SU-DHL-6 (cell line): ENCODE data around the gene AOC2.

Experiments
- H2AFZ ChIP-seq: fragments of 200-600 bp; sonication (generic); 2 replicates; pipeline ENCODE4 v1.6.1; 2014; ENCODE audit warnings: low read depth, mild to moderate bottlenecking, moderate library complexity, mixed read lengths, antibody characterized with exemption, low read length; ENCODE audit not compliant: severe bottlenecking
- H3F3A ChIP-seq: fragments of 200-600 bp; shearing (Covaris generic); 2 replicates; pipeline ENCODE4 v1.6.0; 2016; ENCODE audit warnings: antibody characterized with exemption, mild to moderate bottlenecking; ENCODE audit not compliant: insufficient read depth
- H3K27ac ChIP-seq: fragments of 200-600 bp; sonication (generic); 2 replicates; pipeline ENCODE4 v1.5.1; 2016; ENCODE audit warnings: low read depth, mild to moderate bottlenecking, low read length, moderate library complexity, mixed read lengths
- H3K27me3 ChIP-seq: fragments of 200-600 bp; sonication (generic), shearing (Covaris generic); 2 replicates; pipeline ENCODE4 v1.6.0; 2014; ENCODE audit warnings: mild to moderate bottlenecking, low read length
- H3K36me3 ChIP-seq: fragments of 200-600 bp; sonication (generic); 2 replicates; pipeline ENCODE4 v1.6.1; 2014; ENCODE audit warnings: mild to moderate bottlenecking, low read length, mixed read lengths
- H3K4me2 ChIP-seq: fragments of 300-600, 200-600 bp; shearing (Covaris generic), sonication (generic); 2 replicates; pipeline ENCODE4 v1.6.0; 2014; ENCODE audit warnings: low read length, low read depth, mild to moderate bottlenecking; ENCODE audit not compliant: poor library complexity, severe bottlenecking
- H3K4me3 ChIP-seq: fragments of 200-600 bp; sonication (generic); 2 replicates; pipeline ENCODE4 v1.5.1; 2014; ENCODE audit warnings: antibody characterized with exemption, low read length, mild to moderate bottlenecking, mixed read lengths; ENCODE audit not compliant: insufficient read depth, poor library complexity, severe bottlenecking
- H3K79me2 ChIP-seq: fragments of 200-600 bp; sonication (generic); 2 replicates; pipeline ENCODE4 v1.6.1; 2014; ENCODE audit warnings: mild to moderate bottlenecking, low read length, moderate library complexity; ENCODE audit not compliant: insufficient read depth
- H3K9ac ChIP-seq: fragments of 200-600 bp; sonication (generic); 2 replicates; pipeline ENCODE4 v1.7.0; 2014; ENCODE audit warnings: mild to moderate bottlenecking, low read length
- H3K9me2 ChIP-seq: fragments of 200-600 bp; sonication (generic); replicated peaks from 2 replicates; pipeline ENCODE4 v1.6.1; 2014; ENCODE audit warnings: low read length; ENCODE audit not compliant: insufficient read depth
- H3K9me3 ChIP-seq: fragments of 200-600 bp; sonication (generic); 2 replicates; pipeline ENCODE4 v1.6.1; 2014; ENCODE audit warnings: low read length, mixed read lengths; ENCODE audit not compliant: insufficient read depth
- H4K20me1 ChIP-seq: fragments of 200-600 bp; sonication (generic); 2 replicates; pipeline ENCODE4 v1.6.1; 2014; ENCODE audit warnings: low read depth, mild to moderate bottlenecking, antibody characterized with exemption, low read length, moderate library complexity, mixed read lengths
- EZH2phosphoT487 ChIP-seq: fragments of 200-600 bp; sonication (generic), shearing (Covaris generic); conservative IDR thresholded peaks from 2 replicates; pipeline ENCODE4 v1.6.1; 2018; ENCODE audit warnings: mild to moderate bottlenecking, antibody characterized with exemption, low read length, moderate library complexity, mixed read lengths
- TF ChIP-seq, protein P1 (sequence below): fragments of 200-600 bp; sonication (generic); IDR thresholded peaks from one replicate; pipeline ENCODE4 v1.5.1; 2017; ENCODE audit warnings: antibody characterized with exemption, mild to moderate bottlenecking, low read length, moderate library complexity; ENCODE audit not compliant: insufficient read depth, poor library complexity, severe bottlenecking

The AOC2 gene

DNA sequence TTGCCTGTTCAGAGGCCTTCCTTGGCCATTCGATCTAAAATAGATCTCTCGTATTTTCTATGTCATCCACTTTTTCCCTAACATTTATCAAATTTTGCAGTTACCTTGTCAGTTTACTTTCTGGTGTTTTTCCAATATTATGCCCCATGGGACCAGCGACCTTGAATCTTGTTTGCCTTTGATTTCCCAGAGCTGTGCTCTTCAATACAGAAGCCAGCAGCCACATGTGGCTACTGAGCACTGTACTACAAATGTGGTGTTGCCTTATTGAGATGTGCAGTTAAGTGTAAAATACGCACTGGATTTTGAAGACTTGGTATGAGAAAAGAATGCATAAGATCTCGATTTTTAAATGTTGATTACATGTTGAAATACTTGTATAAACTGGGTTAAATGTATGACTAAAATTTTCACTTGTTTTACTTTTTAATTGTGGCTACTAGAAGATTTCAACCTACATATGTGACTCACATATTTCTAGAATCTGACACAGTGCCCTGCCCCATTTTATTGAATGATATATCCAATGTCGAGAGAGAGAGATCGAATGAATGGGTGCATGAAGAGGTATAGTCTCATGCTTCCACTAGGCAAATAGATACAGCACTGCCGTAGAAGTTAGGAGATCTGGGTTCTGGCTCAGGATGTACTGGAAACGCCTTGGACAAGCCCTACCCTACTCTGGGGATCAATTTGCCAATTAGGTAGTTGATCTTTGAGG, 12.0 kb upstream of the AOC2 start:
- no peaks in the 10 kb centered on the region for H3K27me3 ChIP-seq
- H2AFZ ChIP-seq, result peak overlapping the region; percentile 83
- H3K9me2 ChIP-seq, result no peaks in the 10 kb centered on the region
- H3K27ac ChIP-seq, result peak overlapping the region; percentile 43
- H3F3A ChIP-seq, result peaks cover 4% of the 10 kb centered on the region; the same call in 1 of the 2 replicates
- peaks cover 10% of the 10 kb centered on the region; the same call in 1 of the 2 replicates for H3K36me3 ChIP-seq
- H3K4me3 ChIP-seq, result peak overlapping the region; percentile 87
- no peaks in the 10 kb centered on the region for H4K20me1 ChIP-seq
- H3K9me3 ChIP-seq, result no peaks in the 10 kb centered on the region
- TF ChIP-seq, protein P1, sequence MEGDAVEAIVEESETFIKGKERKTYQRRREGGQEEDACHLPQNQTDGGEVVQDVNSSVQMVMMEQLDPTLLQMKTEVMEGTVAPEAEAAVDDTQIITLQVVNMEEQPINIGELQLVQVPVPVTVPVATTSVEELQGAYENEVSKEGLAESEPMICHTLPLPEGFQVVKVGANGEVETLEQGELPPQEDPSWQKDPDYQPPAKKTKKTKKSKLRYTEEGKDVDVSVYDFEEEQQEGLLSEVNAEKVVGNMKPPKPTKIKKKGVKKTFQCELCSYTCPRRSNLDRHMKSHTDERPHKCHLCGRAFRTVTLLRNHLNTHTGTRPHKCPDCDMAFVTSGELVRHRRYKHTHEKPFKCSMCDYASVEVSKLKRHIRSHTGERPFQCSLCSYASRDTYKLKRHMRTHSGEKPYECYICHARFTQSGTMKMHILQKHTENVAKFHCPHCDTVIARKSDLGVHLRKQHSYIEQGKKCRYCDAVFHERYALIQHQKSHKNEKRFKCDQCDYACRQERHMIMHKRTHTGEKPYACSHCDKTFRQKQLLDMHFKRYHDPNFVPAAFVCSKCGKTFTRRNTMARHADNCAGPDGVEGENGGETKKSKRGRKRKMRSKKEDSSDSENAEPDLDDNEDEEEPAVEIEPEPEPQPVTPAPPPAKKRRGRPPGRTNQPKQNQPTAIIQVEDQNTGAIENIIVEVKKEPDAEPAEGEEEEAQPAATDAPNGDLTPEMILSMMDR, result no peak
- no peak for TF ChIP-seq EZH2phosphoT487
- H3K9ac ChIP-seq, result peak overlapping the region; percentile 91
- H3K4me2 ChIP-seq, result peak overlapping the region; percentile 92
- peaks cover 33% of the 10 kb centered on the region for H3K79me2 ChIP-seq

DNA sequence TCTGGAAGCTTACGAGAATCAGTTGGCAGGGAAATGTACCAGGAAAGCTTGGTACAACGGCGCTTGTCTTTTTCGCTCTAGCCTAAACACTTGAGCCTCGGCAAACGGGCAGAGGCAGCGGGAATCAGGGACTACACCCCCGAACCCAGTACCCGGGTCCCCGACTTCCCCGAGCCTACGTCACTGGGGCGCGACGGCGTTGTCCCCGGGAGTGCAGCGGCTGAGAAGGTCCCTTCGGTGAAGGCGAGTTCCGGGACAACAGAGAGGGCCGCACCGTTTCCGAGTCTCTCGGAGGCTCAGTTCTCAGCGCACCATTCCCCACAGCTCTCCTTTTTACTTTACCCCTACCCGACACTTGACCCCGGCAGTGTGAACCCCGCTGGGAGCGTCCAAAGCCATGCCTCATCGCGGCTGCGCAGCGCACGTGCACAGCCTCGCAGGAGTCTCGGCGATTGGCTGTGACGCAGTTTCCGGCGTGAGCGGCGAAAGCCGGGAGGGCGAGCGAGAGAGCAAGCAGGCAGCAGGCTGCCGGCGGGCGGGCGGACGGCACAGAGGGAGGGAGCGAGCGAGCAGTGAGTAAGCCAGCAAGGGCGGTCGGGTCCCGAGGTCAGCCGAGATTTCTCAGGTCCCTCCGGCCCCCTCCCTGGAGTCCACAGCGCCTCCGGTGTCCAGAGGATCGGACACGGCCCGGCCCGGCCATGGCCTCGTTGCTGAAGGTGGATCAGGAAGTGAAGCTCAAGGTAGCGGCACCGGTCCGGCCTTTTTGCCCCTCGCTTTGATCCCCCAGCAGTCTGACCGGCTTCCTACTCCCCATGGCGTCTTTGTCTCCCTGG, 11.2 kb upstream of the AOC2 start, which contains the start of gene PSME3:
TSS of gene PSME3 (plus strand) at position 464 of the 833 bp plus-strand sequence. CDS start at position 699, 235 bp downstream.
- H3K36me3 ChIP-seq, result peaks cover 17% of the 10 kb centered on the region; the same call in 1 of the 2 replicates
- peak within 1 kb of the TSS; percentile 83 for H2AFZ ChIP-seq
- no peaks in the 10 kb centered on the region for H3K27me3 ChIP-seq
- peaks cover 33% of the 10 kb centered on the region for H3K79me2 ChIP-seq
- no peaks in the 10 kb centered on the region for H3K9me2 ChIP-seq
- TF ChIP-seq, protein P1, result no peak
- TF ChIP-seq EZH2phosphoT487, result no peak
- H3K9ac ChIP-seq, result peak within 1 kb of the TSS; percentile 91
- H4K20me1 ChIP-seq, result no peaks in the 10 kb centered on the region
- no peaks in the 10 kb centered on the region for H3K9me3 ChIP-seq
- H3K4me3 ChIP-seq, result peak within 1 kb of the TSS; percentile 87
- H3F3A ChIP-seq, result peaks cover 4% of the 10 kb centered on the region; the same call in 1 of the 2 replicates
- H3K4me2 ChIP-seq, result peak within 1 kb of the TSS; percentile 92
- H3K27ac ChIP-seq, result peak within 1 kb of the TSS; percentile 43

DNA sequence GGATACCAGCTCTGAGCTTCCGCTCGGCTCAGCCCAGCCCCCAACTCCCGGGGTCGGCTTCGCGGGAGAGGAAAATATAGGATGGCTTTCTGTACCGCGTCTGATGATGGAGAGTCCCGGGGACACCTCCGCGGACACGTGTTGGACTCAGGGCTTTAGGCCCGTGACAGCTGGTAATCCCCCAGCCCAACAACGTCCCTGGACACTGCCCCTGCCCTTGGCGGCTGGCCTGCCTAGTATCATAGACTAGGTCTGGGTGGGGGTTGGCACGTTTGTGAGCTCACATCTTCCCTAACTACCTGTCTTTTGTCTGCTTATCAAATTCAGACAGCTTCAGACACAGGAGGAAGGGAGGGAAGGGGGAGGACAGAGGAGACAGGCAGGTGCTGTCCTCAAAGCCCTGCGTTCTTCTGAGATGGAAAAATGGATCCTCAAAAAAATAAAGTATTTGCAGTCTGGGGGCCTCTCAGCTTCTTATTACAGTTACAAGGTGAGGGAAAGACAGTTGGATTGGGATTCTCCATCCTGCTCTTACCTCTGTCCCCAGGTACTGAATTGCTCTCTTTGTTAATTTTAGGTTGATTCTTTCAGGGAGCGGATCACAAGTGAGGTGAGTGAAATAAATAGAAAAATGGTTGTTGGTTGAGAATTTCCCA, 10.5 kb upstream of the AOC2 start:
- Histone ChIP-seq H2AFZ (peak overlapping the region; percentile 83), H3K36me3 (peaks cover 21% of the 10 kb centered on the region; the same call in 1 of the 2 replicates)
- TF ChIP-seq EZH2phosphoT487, result no peak
- TF ChIP-seq, protein P1, result no peak

More for the DNA sequence above, 10.5 kb upstream of the AOC2 start:
- H3K27ac ChIP-seq, result peak overlapping the region; percentile 43
- peaks cover 33% of the 10 kb centered on the region for H3K79me2 ChIP-seq
- H3K4me3 ChIP-seq, result peak overlapping the region; percentile 87
- no peaks in the 10 kb centered on the region for H3K27me3 ChIP-seq
- H3K4me2 ChIP-seq, result peak overlapping the region; percentile 92
- H3K9ac ChIP-seq, result peak overlapping the region; percentile 91
- no peaks in the 10 kb centered on the region for H3K9me2 ChIP-seq
- H3K9me3 ChIP-seq, result no peaks in the 10 kb centered on the region
- H3F3A ChIP-seq, result peaks cover 4% of the 10 kb centered on the region; the same call in 1 of the 2 replicates
- no peaks in the 10 kb centered on the region for H4K20me1 ChIP-seq
